GM12801 (cell line): ENCODE data around the gene KCNJ10.

Experiments
- TF ChIP-seq, protein P1 (sequence below): IDR thresholded peaks from one replicate; pipeline ENCODE4 v1.5.1; 2011; ENCODE audit warnings: control low read depth; ENCODE audit not compliant: insufficient read length; ENCODE audit errors: extremely low read depth

The KCNJ10 gene

DNA sequence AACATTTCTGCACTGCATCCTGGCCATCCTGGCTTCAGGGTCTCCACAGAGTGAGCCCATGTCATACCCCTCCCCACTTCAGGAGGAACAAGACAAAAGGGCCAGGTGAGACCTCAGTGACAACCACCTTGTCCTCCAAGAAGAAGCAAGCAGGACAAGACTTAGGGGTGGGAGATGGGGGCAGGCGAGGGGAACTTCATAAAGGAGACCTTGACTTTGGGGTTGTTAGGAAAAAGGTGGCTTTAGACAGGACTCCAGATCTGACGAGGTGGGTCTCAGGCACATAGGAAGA is 91.9 kb downstream of the KCNJ10 start:
- TF ChIP-seq, protein P1, sequence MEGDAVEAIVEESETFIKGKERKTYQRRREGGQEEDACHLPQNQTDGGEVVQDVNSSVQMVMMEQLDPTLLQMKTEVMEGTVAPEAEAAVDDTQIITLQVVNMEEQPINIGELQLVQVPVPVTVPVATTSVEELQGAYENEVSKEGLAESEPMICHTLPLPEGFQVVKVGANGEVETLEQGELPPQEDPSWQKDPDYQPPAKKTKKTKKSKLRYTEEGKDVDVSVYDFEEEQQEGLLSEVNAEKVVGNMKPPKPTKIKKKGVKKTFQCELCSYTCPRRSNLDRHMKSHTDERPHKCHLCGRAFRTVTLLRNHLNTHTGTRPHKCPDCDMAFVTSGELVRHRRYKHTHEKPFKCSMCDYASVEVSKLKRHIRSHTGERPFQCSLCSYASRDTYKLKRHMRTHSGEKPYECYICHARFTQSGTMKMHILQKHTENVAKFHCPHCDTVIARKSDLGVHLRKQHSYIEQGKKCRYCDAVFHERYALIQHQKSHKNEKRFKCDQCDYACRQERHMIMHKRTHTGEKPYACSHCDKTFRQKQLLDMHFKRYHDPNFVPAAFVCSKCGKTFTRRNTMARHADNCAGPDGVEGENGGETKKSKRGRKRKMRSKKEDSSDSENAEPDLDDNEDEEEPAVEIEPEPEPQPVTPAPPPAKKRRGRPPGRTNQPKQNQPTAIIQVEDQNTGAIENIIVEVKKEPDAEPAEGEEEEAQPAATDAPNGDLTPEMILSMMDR, result no peak

DNA sequence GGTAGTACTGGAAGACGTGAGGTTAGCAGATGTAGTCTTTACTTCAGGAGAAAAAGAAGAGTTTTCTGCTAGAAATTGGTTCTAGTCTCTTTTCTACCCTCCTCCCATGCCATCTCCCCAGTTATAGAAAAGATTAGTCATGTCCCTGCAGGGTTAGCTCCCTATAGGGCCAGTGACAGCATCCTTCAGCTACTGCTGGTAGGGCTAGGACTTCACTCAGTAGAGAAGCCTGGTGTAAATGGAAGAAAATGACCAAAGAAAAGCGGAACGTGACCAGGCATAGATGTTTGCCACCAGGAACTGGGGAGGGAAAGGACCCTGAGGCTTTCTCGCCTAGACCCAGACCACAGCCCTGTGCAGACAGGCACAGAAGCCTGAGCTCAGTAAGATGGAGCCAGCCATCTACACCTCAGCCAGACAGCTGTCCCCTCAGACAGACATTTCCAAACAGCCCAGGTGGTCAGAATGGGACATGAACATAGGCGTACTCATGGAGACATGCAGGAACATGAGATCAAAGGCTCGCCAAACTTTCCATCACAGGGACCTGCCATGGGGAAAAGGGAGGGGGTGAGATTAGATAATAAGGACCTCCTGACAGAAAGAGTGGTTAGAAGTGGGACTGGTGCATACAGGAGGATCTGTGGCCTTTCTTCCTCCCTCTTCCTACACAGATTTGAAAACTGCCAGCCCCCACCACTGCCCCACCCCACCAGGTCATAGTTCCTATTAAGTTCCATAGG is 92.4 kb downstream of the KCNJ10 start:
- TF ChIP-seq, protein P1, result no peak

DNA sequence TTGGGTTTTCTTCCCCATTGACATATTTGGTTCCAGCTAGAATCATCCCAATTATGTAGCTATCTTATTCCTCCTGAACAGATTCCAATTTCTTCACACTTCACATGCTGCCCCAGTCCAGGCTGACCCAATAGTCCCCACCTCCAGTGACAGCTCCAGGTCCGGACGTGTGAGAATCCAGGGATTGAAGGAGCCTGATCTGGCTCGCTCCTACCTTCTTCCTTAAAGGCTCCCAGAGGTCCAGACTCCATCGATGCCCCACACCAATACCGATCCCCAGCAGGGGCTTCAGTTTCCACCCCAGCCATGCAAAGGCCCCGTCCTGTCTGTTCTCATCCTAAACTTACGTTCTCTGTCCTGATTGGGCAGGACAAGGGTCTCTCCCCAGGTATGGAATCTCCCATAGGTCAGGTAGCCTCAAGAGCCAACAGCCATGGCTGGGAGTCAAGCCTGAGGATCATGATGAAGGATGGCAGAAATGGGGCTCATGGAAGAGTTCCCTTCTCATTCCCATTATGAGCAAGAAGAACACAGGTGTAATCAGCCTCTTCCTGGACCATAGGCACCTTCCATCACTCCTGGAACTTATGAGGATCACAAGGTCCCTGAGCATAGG is 95.5 kb downstream of the KCNJ10 start:
- TF ChIP-seq, protein P1, result no peak

DNA sequence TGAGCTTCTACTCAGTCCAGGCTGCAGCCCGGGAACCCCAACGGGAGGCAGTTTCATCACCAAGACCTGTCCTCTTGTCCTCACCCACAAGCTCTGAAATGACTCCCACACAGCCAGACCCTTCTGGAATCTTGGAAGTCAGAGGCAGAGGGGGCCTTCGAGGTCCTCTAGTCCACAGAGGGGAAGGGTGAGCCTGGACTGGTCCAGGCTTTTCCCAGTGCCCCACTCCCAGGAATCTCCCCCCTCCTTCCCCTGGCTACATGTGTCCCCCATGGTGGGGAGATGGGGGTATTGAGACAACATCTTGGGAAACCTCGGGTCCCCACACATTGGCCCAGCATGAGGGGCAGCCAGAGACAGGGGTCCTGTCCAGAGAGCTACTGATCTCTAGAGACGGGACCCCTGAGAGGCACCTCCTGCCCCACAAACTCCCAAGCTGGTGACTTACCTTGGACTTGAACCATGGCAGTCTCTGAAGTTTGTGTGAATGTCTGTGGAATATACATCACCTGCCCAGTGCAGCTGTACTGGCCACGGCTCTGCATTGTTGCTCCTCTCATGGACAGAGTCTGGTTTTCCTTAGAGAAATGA is 96.5 kb downstream of the KCNJ10 start:
- TF ChIP-seq, protein P1, result no peak

DNA sequence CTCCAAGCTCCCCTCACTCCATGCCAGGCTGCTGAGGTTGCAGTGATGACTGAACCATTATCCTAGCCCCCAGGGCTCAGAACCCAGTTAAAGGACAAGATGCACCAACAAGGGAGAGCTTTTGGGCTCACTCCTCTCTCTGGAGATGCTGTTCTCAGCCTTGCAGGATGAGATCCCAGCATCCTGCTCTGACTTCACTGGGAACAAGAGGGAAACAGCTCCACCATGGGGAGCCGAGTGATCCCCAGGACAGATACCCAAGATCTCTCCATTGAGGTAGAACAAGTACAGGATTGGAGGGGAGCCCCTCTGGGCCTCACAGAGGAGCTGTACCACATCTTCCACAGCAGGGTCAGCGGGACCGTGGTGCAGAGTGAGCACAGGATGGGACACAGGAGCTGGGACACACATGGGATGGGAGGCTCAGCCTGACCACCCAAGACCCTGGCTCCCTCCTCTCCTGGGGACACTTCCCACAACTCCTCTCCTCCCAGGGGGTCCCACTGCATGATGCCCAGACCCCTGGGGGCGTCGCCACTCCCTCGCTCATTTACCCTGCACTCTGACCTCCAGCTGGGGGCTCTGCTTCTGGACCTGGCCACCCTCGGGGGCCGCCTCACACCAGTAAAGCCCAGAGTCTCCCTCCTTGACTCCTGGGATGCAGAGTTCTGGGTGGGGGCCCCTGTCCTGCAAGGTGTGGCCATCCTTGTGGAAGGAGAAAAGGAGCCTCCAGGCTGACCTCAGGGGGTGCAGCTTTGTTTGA is 97.3 kb downstream of the KCNJ10 start:
- TF ChIP-seq, protein P1, result no peak

DNA sequence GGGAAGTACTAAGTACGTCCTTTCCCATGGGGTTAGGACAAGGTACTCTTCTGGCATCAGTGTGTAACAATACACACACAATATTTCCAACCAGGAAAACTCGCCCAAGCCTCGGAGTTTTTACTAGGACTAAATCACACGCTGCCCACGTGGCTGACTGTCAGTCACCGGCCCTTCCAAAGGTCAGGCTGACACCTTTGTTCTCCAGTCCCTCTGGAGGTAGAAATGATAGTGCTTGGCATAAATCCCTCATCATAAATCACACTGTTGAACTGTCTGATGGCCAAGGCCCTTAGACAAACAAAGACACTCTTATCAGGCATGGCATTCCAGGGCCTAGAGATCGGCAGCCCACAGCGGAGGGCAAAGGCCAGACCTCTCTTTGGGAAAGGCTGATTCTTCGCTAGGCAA is 99.0 kb downstream of the KCNJ10 start:
- TF ChIP-seq, protein P1, result no peak

DNA sequence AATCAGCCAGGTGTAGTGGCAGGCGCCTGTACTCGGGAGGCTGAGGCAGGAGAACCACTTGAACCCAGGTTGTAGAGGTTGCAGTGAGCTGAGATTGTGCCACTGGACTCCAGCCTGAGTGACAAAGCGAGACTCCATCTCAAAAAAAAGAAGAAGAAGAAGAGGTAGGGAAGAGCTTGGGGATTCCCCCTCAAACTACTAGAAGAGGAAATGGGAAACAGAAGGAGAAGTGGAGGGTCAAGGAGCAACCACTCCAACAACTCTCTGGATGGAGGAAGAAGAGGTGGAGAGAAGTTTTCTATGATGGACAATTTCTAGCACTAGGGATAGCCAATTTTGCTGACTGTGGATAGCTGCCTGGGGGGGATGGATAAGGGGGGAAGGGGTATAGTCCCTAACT is 101.1 kb downstream of the KCNJ10 start:
- TF ChIP-seq, protein P1, result no peak
